Esophagus muscularis mucosa (tissue), 4 donors: ENCODE data around the gene RAB40B.

ENCODE experiments used
- EP300 ChIP-seq: sonication (generic); formaldehyde crosslinking; IDR thresholded peaks from one replicate; pipeline ENCODE4 v1.6.1; 2017; ENCODE audit warnings: antibody characterized with exemption
- POLR2A ChIP-seq: fragments of 450-650 bp; IDR thresholded peaks from one replicate; pipeline ENCODE4 v1.6.1; 2017; ENCODE audit warnings: antibody characterized with exemption, moderate library complexity, mild to moderate bottlenecking, low read depth
- POLR2AphosphoS5 ChIP-seq, 2 donors: sonication (generic); formaldehyde crosslinking; IDR thresholded peaks; one replicate each; pipeline ENCODE4 v1.6.1; 2017; ENCODE audit warnings: antibody characterized with exemption in 2 of 2
- TF ChIP-seq, protein P1 (sequence below), 3 experiments: fragments of 200-600 bp in 2 of 3; fragments of 450-650 bp in 1 of 3; sonication (generic) in 2 of 3; IDR thresholded peaks; one replicate each; pipeline ENCODE4 v1.5.1; 2017 to 2019; ENCODE audit warnings: antibody characterized with exemption in 3 of 3, mild to moderate bottlenecking in 2 of 3, moderate library complexity in 1 of 3

DNA sequence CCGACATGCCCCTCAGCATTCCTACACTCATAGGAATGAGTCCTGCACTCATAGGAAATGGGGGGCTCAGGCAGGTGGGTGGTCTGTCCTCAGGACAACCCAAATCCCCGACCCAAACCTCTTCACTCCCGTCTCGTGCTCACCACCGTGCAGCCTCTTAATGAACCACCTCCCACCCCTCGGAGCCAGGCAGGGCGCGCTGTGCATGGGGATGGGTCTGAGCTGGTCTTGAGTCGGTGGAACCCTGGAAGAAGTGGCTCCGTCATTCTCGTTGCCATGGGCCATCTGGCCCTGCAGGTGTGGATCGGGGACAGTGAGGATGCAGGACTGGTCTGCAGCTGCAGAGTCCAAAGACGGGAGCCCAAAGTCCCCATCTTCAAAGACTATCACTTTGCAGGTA is 6.4 kb upstream of the RAB40B start:
- TF ChIP-seq, protein P1, sequence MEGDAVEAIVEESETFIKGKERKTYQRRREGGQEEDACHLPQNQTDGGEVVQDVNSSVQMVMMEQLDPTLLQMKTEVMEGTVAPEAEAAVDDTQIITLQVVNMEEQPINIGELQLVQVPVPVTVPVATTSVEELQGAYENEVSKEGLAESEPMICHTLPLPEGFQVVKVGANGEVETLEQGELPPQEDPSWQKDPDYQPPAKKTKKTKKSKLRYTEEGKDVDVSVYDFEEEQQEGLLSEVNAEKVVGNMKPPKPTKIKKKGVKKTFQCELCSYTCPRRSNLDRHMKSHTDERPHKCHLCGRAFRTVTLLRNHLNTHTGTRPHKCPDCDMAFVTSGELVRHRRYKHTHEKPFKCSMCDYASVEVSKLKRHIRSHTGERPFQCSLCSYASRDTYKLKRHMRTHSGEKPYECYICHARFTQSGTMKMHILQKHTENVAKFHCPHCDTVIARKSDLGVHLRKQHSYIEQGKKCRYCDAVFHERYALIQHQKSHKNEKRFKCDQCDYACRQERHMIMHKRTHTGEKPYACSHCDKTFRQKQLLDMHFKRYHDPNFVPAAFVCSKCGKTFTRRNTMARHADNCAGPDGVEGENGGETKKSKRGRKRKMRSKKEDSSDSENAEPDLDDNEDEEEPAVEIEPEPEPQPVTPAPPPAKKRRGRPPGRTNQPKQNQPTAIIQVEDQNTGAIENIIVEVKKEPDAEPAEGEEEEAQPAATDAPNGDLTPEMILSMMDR (IDR thresholded peaks at IDR 0.05): no peak
- no peak for TF ChIP-seq POLR2AphosphoS5 (IDR thresholded peaks at IDR 0.05)
- TF ChIP-seq POLR2A: no peak
- TF ChIP-seq EP300: no peak
